ENCODE measurements around the gene INHBC. TPM values are rescaled to one million over a fixed set of nuclear protein-coding genes. Genes with fewer than 3 reads are reported as not detected.
"Not testable (repeated sequence)": the region's sequence is repeated elsewhere in the genome, so short reads cannot be mapped to it uniquely, and the experiment has no call there.

INHBC gene
- total RNA-seq, 4 donors from 2014 or later = not detected

- Histone ChIP-seq H3K4me1 (peaks cover 0 to 9% (median 3%) of the 10 kb centered on the region in 4 donors), H3K27me3 (no peaks in the 10 kb centered on the region), H3K9me3 (no peaks in the 10 kb centered on the region), H3K36me3 (peaks cover 0 to 29% (median 0%) of the 10 kb centered on the region in 3 donors), H3K27ac (peak within 1 kb of the TSS; percentile 75 to 84 (median 82)), H3K4me3 (peak within 1 kb of the TSS; percentile 69 to 75 (median 71))
- DNase-seq = peak; percentile 93 to 98 (median 96)
- TF ChIP-seq POLR2A (IDR thresholded peaks at IDR 0.05) (peak; percentile 40 to 53), CTCF (IDR thresholded peaks at IDR 0.05) (peak in 3 of 6 experiments; percentile 12 to 14 (median 13))
Measured at GRCh38 chr12:57487597-57488401, 53.2 kb downstream of the INHBC start, which contains the start of gene MARS1. TSS of gene MARS1 (plus strand) at chr12:57488068. CDS start at chr12:57488091, 23 bp downstream.

- TF ChIP-seq POLR2A (IDR thresholded peaks at IDR 0.05) (no peak), CTCF (IDR thresholded peaks at IDR 0.05) (no peak)
- peaks cover 0 to 9% (median 3%) of the 10 kb centered on the region in 4 donors for H3K4me1 ChIP-seq
- H3K27me3 ChIP-seq = no peaks in the 10 kb centered on the region
- H3K27ac ChIP-seq = peak overlapping the region; percentile 75 to 84 (median 82)
- DNase-seq = no peak
- peaks cover 0 to 31% (median 0%) of the 10 kb centered on the region in 3 donors for H3K36me3 ChIP-seq
- no peaks in the 10 kb centered on the region for H3K9me3 ChIP-seq
- H3K4me3 ChIP-seq = peak overlapping the region; percentile 69 to 75 (median 71)
Measured at GRCh38 chr12:57488402-57489156, 54.0 kb downstream of the INHBC start.

- H3K36me3 ChIP-seq = peaks cover 0 to 31% (median 0%) of the 10 kb centered on the region in 3 donors
- peak overlapping the region in 1 of 4 donors; percentile 72 for H3K4me3 ChIP-seq
- TF ChIP-seq CTCF (IDR thresholded peaks at IDR 0.05) = no peak
- no peaks in the 10 kb centered on the region for H3K9me3 ChIP-seq
- no peak for DNase-seq
- H3K27ac ChIP-seq = no peak overlapping the region
- H3K27me3 ChIP-seq = no peaks in the 10 kb centered on the region
- peaks cover 0 to 9% (median 3%) of the 10 kb centered on the region in 4 donors for H3K4me1 ChIP-seq
Measured at GRCh38 chr12:57489157-57489641, 54.6 kb downstream of the INHBC start.

- no peak for DNase-seq
- H3K4me3 ChIP-seq = no peak overlapping the region
- peaks cover 0 to 9% (median 3%) of the 10 kb centered on the region in 4 donors for H3K4me1 ChIP-seq
- no peak for TF ChIP-seq POLR2A (IDR thresholded peaks at IDR 0.05)
- peaks cover 0 to 31% (median 0%) of the 10 kb centered on the region in 3 donors for H3K36me3 ChIP-seq
- no peaks in the 10 kb centered on the region for H3K27me3 ChIP-seq
- H3K27ac ChIP-seq = no peak overlapping the region
- no peaks in the 10 kb centered on the region for H3K9me3 ChIP-seq
Measured at GRCh38 chr12:57490126-57490525, 55.5 kb downstream of the INHBC start.

GRCh38 chr12:57491393-57492280 is 57.1 kb downstream of the INHBC start:
- no peak for DNase-seq
- H3K4me3 ChIP-seq = no peak overlapping the region
- H3K27ac ChIP-seq = no peak overlapping the region
- TF ChIP-seq CTCF (IDR thresholded peaks at IDR 0.05) (peak in 1 of 6 experiments; percentile 17), POLR2A (IDR thresholded peaks at IDR 0.05) (no peak)
- peaks cover 0 to 31% (median 0%) of the 10 kb centered on the region in 3 donors for H3K36me3 ChIP-seq
- H3K27me3 ChIP-seq = no peaks in the 10 kb centered on the region
- H3K4me1 ChIP-seq = peaks cover 0 to 9% (median 3%) of the 10 kb centered on the region in 4 donors
- H3K9me3 ChIP-seq = no peaks in the 10 kb centered on the region

GRCh38 chr12:57495051-57495701 is 60.6 kb downstream of the INHBC start:
- peaks cover 0 to 48% (median 0%) of the 10 kb centered on the region in 3 donors for H3K36me3 ChIP-seq
- H3K9me3 ChIP-seq, H3K4me3 ChIP-seq, H3K27ac ChIP-seq, DNase-seq, H3K4me1 ChIP-seq, H3K27me3 ChIP-seq: not testable (repeated sequence)
